Stimulated activated CD8-positive, alpha-beta memory T cell treated with anti-CD3 and anti-CD28 coated beads, Interleukin-7, amount 100 ng/mL, for 48 hours (primary cell): ENCODE results near the gene POLR1A.

Source experiments
- DNase-seq, 2 donors: peaks; one replicate each; pipeline ENCODE4 v3.0.0-alpha.2; 2020; ENCODE audit warnings: low read depth in 1 of 2; ENCODE audit errors: extremely low read depth in 1 of 2

Gene POLR1A

DNA sequence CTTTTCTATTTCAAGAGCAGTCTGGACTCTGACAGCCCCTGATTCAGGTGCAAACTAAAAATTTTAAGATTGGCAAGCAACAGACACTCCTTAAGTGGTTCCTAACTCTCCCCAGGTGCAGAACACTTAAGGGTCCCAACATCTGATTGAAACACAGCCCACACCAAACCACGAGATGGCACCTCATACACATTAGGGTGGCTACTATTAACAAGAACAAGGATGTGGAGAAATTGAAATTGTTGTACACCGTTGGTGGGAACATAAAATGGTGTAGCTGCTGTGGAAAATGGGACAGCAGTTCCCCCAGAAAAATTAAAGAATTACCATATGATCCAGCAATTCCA is 82.3 kb downstream of the POLR1A start:
- no peak for DNase-seq

DNA sequence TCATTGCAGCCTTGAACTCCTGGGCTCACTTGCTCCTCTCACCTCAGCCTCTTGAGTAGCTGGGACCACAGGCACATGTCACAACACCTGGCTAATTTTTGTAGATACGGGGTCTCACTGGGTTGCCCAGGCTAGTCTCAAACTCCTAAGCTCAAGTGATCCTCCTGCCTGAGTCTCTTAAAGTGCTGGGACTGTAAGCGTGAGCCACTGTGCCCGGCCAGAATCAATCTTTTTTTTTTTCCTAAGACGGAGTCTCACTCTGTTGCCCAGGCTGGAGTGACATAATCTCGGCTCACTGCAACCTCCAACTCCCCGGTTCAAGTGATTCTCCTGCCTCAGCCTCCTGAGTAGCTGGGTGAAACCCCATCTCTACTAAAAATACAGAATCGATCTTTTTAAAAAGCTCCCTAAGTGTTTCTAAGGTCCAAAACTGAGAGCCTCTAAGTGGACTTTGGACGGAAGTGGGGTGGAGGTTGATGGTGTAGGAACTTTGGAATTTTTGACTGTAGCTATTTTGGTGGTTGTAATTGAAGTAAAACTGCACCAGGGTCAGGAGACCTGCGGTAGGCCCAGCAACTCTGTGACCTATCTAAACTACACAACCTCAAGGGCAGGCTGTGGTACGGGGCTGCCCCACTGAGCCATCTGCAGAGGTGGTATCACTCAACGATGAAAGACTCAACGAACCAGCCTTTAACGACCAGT is 82.9 kb downstream of the POLR1A start:
- no peak for DNase-seq

DNA sequence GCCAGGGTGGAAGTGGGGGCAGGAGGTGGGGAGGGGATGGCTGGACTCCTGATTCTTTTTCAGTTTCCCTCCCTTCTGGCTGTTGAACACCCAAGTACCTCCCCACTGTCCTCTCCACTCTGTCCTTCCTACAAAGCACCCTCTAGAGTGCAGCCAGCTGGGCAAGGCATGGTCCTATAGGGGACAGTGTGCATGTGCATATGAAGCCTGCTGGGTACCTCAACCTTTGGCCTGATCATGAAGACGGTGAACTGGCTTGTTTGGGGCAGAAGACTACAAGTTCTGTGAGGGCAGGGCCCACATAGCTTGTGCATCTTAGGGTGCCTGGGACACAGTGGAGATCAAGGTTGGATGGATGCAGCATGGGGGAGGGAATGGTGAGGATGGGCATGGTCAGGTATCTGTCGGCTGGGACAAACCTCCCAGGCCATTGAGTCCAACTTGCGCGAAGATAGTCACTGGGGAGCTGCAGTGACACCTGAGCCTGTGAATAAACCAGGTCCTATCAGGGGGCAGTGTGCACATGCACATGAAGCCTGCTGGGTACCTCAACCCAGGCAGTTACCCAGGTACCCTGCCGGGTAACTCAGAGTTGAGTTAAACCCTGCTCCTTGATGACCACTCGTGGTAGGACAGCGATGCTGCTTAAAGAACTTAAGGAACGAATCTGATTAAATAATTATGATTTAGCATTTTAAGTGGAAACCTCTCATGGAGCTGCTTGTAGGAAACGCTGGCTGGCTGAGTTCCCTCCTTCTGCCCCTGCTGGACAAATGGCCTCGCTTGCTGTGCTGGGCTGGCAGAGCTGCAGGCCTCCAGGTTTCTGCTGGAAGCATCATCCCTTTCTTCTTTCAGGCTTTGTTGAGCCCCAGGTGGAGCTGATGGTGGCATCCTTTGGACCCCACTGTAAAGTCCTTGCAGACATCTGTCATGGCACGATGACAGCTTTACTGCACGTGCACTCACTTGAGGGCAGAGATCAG is 84.0 kb downstream of the POLR1A start:
- no peak for DNase-seq

DNA sequence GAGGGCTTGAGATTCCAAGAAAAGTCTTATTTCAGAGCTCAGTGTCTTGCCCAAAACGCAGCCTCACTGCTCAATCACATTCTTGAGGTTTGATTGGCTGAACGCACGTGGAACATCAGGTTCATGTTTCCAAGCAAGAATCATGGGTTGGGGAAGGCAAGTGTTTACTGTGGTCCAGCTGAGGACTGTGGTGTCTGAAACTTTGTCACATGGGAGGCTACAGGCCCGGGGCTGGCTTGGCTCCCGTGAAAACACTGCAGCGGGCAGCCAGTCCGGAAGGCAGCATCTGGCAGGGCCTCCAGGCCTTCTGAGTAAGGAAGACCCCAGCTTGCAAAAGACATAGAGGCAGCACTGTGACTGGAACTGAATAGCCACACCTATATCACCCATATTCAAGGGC is 84.7 kb downstream of the POLR1A start:
- DNase-seq = no peak

DNA sequence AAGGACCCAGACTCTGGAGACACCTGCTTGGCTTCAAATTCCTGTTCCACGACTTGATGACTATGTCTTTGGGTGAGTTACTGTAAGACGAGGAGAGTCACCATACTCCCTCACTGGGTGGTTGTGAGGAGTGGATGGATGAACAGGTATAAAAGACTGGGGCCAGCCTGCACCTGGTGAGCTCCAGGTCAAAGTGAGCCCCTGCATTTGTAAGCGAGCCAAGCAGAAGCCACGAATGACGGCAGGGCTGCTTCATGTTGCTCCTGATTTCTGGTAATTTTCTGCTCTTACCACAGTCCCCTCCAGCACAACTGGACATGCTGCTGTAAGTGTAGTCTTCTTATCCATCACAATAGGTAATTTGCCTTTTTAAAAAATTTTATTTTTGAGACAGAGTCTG is 86.6 kb downstream of the POLR1A start:
- DNase-seq = no peak

DNA sequence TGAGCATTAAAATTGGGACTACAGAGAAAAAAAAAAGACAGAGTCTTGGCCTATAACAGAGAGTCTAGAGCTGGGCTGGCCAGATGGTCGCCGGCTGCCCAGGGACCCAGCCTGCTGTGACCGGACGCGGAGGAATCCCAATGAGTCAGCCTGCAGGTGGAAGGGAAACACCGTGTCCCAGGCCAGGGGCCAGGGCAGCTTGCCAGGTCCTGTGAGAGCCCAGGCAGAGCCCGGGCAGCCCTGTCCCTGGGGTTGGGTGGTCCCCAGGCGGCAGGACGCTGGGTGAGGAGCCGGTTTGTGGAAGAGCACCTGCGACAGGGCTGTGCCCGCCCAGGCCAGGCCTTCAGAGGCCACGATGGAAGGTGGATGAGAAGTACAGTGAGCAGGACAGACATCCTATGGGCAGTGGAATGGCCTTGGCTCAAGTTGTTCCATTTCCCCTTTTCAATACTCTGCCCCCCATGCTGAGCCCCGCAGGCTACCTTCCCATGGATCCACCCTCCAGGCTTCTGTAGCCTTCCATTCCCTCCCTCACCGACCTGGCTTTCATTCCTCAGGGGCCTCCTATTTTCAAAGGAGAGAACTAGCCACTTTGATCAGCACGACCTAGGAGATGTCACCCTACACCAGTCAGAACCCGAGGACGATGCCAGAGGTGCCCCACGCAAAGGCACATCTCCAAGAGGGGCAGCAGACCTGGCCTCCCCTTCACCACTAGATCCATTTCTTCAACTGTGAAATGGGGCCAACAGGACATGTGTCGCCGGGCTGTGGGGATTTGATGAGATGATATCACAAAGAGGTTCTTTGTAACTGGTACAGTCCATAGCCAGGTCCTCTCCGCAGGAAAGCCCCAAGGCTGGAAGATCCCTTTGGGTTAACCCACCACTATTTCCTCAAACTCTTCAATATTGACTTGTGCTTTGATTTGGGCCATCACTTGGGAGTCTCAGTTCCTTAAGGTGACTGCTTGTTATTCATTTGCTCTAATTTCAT is 87.5 kb downstream of the POLR1A start:
- no peak for DNase-seq

DNA sequence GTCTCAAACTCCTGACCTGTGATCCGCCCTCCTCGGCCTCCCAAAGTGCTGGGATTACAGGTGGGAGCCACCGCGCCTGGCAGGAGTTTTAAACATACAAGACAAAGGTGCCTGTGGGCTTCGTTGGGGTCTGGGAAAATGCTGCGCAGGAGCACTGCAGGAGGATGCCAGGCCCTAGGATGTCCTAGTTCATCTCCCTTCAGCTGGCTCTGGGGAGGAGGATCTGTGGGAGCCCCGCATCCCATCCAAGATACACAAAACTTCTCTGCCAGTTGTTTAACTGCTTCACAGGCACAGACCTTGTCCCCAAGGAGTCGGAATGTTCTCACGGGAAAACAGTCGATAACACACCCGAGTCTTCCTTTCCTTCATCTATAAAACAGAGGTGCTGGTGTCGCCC is 89.1 kb downstream of the POLR1A start:
- DNase-seq = no peak

DNA sequence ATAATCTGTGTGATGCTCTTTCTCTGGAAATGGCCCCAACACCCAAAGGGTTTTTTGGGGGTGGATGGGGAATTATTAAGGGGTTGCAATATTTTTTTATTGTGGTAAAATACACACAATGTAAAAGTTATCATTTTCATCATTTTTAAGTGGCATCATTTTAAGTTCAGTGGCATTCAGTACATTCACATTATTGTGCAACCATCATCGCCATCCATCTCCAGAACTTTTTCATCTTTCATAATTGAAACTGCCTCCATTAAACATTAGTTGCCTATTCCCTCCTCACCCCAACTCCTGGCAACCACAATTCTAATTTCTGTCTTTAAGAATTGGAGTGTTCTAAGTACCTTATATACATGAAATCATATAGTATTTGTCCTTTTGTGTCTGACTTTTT is 90.0 kb downstream of the POLR1A start:
- DNase-seq = no peak

DNA sequence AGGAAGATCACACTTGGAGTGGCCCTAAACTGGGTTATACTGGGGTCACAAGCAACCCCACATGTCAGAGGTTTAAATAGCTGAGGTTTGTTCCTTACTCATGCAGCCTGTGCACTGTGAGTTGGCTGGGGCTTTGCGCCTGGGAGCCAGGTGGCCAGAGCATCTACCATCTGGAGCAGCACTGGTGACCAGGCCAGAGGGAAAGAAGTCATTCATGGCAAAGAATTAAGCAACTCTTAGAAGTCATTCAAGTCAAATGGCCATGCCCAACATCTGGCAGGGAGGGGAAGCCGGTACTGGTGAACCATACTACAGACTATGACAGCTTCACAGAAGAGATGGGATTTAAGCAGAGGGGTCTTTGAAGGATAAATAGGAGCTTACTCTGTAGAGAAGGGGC is 90.7 kb downstream of the POLR1A start:
- DNase-seq = no peak

DNA sequence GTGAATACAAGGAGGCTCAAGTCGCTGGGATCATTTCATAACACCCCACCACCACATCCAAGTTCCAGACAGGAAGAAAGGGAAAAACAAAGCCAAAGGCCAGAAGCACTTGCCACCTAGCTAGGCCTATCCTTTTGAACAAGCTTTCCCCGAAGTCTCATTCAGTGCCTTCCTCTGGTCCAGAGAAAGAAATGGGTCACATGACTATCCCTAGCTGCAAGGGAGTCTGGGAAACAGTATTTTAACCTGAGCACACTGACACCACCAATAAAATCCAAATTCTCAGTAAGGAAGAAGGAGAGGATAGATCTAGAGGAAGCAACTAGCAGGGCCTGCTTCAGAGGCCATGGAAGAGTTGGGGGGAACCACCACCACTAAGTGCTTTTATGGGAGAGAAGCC is 91.2 kb downstream of the POLR1A start:
- DNase-seq = no peak

DNA sequence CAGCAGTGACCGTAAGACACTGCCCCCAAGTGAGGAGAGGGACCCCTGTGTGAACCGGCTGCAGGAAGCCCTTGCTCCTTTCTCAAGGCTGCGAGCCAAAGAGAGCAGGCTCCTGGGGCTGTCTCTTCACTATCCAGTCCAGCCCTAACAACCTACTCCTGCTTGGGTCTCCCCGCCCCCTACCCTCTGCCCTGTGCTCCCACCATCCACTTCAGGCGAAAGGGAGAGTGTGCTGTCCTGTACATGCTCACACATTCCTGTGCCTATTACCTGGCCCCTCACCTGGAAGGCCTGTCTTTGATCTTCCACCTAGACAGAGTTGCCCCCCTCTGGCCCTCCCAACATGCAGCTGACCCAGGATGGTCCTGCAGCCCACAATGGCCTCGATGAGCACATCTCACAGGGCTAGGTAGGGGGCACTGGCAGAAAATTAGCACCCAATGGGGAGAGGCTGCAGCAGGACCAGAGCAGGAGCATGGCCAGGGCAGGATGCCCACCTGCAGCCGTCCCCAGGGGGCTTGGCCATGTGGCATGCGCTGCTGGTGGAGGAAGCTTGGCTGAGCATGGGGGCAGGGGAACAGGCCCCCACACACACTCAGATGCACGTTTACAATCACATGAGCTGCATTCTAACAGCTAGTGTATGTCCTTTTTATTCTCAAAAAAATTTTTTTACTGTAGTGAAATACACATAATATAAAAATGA is 93.5 kb downstream of the POLR1A start:
- DNase-seq = no peak

DNA sequence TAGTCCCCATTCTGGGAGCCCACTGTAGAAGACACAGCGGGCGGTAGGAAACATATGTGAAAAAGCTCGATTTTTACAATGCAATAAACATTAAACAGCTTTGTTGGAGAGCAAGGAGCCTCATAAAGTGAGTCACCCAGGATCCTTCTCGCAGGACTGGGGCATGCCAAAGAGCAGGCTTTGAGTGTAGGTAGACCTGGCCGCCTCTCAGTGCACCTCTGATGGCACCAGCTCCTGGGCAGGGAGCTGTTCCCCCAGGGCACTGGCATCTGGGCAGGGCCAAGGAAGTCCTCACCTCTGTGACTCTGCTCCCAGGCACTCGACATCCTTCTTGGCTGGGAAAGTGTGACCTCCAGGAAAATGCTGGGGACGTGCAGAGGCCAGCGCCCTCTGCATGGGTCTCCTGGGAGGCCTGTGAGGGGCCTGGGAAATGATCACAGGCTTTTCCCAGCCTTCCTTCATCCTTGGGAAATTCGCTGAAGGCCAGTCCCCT is 94.2 kb downstream of the POLR1A start:
- no peak for DNase-seq

DNA sequence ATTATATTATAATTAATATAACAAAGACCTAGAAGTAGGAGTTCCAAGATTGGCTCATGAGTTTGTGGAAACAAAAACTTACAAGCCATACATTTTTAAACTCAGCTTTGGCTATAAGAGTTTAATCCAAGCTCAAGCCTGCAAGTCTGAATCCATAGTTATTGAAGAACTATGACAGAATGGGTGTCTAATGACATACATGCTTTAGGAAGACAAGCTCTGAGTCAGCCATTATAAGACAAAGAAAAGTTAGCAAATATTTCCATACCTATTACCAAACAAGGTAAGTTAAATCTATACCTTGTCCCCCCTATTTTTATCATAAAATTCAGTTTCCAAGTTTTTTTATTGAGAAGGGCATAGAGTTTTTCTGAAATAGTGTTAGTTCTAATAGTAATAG is 95.6 kb downstream of the POLR1A start:
- no peak for DNase-seq

DNA sequence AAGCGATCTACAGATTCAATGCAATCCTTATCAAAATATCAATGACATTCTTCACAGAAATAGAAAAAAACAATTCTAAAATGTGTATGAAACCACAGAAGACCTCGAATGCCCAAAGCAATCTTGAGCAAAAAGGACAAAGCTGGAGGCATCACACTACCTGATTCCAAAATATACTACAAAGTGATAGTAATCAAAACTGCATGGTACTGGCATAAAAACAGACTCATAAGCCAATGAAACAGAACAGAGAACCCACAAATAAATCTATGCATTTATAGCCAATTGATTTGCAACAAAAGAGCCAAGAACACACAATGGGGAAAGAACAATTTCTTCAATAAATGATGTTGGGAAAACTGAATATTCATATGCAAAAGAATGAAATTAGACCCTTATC is 99.2 kb downstream of the POLR1A start:
- DNase-seq = no peak

DNA sequence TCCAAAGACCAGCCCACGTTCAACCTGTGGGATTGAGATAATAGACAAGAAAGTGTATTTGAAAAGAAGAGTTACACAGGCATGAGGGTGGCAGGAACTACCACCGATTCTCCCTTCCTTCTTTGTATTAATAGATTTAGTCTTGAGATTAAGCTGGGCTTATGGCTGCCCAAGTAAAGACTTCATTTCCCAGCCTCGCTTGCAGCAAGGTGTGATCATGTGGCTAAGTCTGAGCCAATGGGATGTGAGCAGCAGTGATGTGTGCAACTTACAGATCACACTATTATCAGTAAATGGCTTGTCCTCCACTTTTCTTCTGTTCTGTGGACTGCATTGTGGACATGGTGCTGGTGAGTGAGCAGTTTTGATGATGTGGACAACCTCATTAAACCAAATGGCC is 101.7 kb downstream of the POLR1A start:
- no peak for DNase-seq

DNA sequence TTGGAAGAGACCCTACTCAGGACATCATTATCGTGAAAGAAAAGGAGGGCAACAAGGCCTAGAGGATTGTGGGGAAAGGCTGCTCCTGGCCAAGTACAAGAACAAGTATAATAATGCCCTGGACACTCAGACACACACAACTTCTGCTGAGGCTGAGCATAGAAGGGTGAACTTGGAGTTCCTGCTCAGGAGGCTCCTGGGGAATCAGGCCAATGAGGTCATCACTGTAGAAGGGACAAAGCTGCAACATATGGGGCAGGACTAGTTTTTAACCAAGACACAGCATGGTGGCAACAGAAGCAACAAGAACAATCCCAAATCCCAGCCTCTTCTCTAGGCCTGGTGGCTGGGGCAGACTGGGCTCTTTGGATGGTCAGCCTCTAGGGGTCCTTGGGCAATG is 102.6 kb downstream of the POLR1A start:
- no peak for DNase-seq

DNA sequence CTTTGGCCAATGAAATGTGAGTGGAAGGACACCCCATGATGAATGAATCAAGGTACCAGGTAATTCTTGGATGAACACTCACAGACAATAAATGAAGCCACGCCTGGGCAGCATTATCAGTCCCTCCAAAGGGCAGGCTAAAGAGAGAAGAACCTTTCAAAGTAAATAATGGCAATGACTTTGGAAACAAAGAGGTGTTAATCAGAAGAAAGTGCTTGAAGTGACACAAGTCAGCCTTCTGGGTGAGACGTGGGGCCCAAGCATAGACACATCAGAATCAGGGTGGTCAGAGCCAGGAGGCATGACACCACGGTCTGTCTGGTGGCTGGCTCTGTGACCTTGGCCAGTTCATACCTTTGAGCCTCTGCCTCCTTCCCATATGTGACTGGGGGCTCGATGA is 103.3 kb downstream of the POLR1A start:
- no peak for DNase-seq

DNA sequence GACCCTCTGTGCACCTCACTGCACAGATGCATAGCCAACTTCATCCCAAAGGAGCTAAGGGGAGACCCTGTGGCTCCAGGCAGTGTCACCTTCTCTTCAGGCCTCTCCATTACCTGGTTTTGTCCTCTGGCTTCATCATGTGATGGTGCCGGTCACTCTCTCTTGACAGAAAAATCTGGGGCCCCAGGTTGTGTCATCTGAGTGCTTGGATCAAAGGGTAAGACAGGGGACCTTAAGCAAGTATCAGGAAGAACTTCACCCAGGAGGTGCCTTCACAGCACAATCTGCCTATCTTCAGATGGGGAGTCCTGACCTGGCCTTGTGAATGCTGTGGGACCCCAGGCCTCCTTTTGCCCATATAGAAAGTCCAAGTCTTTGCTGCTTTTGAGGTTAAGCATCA is 104.4 kb downstream of the POLR1A start:
- DNase-seq = no peak

DNA sequence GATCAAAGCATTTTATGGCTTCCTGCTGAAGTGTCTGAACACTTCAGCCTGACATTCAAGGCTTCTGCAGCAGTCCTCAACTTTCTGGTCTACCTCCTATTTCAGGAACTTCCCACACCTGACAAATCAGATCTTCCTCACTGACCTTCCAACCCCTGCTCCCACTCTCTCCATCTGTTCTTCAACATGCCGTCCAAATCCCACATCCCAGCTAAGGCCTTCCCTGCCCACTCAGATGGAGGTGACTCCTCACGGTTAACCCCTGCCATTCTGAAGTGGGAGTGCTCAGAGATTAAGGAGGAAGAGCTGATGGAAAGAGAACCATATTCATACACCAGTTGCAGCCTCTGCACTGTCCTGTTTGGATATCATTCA is 104.8 kb downstream of the POLR1A start:
- DNase-seq = no peak

DNA sequence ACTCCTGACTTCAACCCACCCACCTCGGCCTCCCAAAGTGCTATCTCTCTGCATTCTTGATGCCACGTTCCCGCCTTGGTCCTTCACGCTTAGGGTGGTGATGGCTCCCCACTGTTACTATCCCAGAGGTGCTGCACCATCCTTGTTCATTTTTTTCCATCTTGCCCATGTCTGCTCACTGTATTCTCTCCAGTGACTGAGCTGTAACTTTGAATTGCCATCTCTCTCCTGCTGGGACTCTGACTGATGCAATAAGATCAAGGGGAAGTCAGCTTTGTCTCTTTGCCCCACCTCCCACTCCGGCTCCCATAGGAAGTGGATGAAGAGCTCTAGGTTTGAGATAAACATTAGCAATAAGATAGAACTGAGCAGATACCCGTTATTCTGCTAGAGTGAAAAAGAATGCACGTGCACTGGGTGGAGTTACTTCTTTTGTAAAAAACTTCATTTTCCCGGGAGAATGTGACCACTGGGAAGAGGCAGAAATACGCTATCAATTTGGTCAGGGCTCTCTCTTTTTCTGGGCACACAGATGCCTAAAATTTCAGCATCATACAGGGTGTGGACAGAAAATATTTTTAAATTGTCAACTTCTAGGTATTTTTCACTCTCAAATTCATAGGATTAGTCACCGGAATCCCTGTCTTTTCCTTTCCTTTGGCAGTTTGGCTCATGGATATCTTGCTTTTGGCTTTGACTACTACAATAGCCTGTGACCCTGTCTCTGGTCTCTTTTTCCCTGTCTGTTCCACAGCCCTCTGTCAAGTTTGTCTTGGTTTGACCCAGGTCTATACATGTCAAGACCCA is 105.4 kb downstream of the POLR1A start:
- DNase-seq = no peak
